H1 (cell line): ENCODE measurements around the gene CASTOR1. TPM values are rescaled to one million over a fixed set of nuclear protein-coding genes. Genes with fewer than 3 reads are reported as not detected.

ENCODE experiments used
- CHD7 ChIP-seq: fragments of 300-600 bp; sonication (generic); IDR thresholded peaks from 2 replicates; pipeline ENCODE4 v1.7.1; 2012; ENCODE audit warnings: low read length, moderate library complexity, mild to moderate bottlenecking, inconsistent platforms; ENCODE audit not compliant: insufficient replicate concordance
- CTBP2 ChIP-seq: IDR thresholded peaks from 2 replicates; pipeline ENCODE4 v1.7.0; 2011; ENCODE audit warnings: borderline replicate concordance, mild to moderate bottlenecking, moderate library complexity, mixed read lengths, low read length; ENCODE audit not compliant: insufficient read depth, insufficient read length
- CTCF ChIP-seq, 3 experiments: IDR thresholded peaks; 1 replicate in 2 of 3; 2 replicates in 1 of 3; pipeline versions ENCODE4 v1.5.1 to v1.6.1; 2011; ENCODE audit warnings: low read length in 3 of 3, mild to moderate bottlenecking in 3 of 3, inconsistent platforms in 2 of 3, low read depth in 1 of 3, moderate library complexity in 1 of 3; ENCODE audit not compliant: insufficient read depth in 1 of 3; ENCODE audit errors: control extremely low read depth in 1 of 3
- PHF8 ChIP-seq: fragments of 200-600 bp; sonication (generic); conservative IDR thresholded peaks from 2 replicates; pipeline ENCODE4 v1.7.1; 2012; ENCODE audit warnings: low read depth, mild to moderate bottlenecking, inconsistent platforms, low read length, moderate library complexity
- RBBP5 ChIP-seq: IDR thresholded peaks from 2 replicates; pipeline ENCODE4 v1.7.1; 2012; ENCODE audit warnings: low read depth, mild to moderate bottlenecking, inconsistent platforms, low read length, moderate library complexity, borderline replicate concordance
- polyA plus RNA-seq, 7 experiments: library from polyadenylated mRNA; depleted of rRNA in 3 of 7; stranded (reverse) in 5 of 7; unstranded in 2 of 7; fragments of >200 nt in 5 of 7; fragments of 200-250 nt in 2 of 7; gene quantifications; 1 replicate in 5 of 7; 2 replicates in 1 of 7; 4 replicates in 1 of 7; pipeline versions ENCODE4 v1.2.1 to v1.2.3, GENCODE V29; 2011 to 2013; ENCODE audit warnings: missing spikeins in 2 of 7, mixed read lengths in 2 of 7
- total RNA-seq: library from RNA; stranded (reverse); fragmentation: NEBNext Ultra II Directional; extraction: Animal tissue kit (Norgen Biotek cat#: 25700); gene quantifications from 2 replicates; pipeline ENCODE4 v1.2.1, GENCODE V29; 2021

Gene CASTOR1
- total and polyA plus RNA-seq, 2 of the 8 experiments (the other 6 are each of a cell fraction or from before 2014, with no cell fraction given): 10.3 to 36.0 TPM

GRCh38 chr22:30249049-30250038 is 40.0 kb downstream of the CASTOR1 start (continued):
- TF ChIP-seq CHD7 (no peak), CTBP2 (no peak), PHF8 (no peak), RBBP5 (no peak), CTCF (IDR thresholded peaks at IDR 0.05; ENCODE audit: control extremely low read depth in 1 of 3, insufficient read depth in 1 of 3, low read depth in 1 of 3, low read length in 3 of 3) (no peak)
- TF ChIP-seq, all 59 proteins: peak for 0
